NCI-H774 (cell line): Measurements from ENCODE around the gene ALCAM.

Experiments
- DNase-seq: peaks from one replicate; lab custom pipeline; 2025; lab: John Stamatoyannopoulos, UW

The ALCAM gene

GRCh38 chr3:105430455-105430854, 63.7 kb downstream of the ALCAM start:
- no peak for DNase-seq

- DNase-seq = no peak
Measured at GRCh38 chr3:105431200-105431599, 64.5 kb downstream of the ALCAM start.

- DNase-seq = no peak
Measured at GRCh38 chr3:105435277-105435676, 68.6 kb downstream of the ALCAM start.

GRCh38 chr3:105436687-105437086, 70.0 kb downstream of the ALCAM start:
- no peak for DNase-seq

GRCh38 chr3:105440113-105440512, 73.4 kb downstream of the ALCAM start:
- DNase-seq = no peak

GRCh38 chr3:105444725-105445124, 78.0 kb downstream of the ALCAM start:
- no peak for DNase-seq

GRCh38 chr3:105448338-105448982, 81.8 kb downstream of the ALCAM start:
- no peak for DNase-seq

GRCh38 chr3:105449414-105449813, 82.7 kb downstream of the ALCAM start:
- DNase-seq = no peak

GRCh38 chr3:105456017-105456416, 89.3 kb downstream of the ALCAM start:
- DNase-seq = no peak

- no peak for DNase-seq
Measured at GRCh38 chr3:105458518-105459215, 92.0 kb downstream of the ALCAM start.

- DNase-seq = no peak
Measured at GRCh38 chr3:105459566-105460290, 93.0 kb downstream of the ALCAM start.

GRCh38 chr3:105463620-105464019, 96.9 kb downstream of the ALCAM start:
- DNase-seq = no peak

- DNase-seq = no peak
Measured at GRCh38 chr3:105465251-105465853, 98.6 kb downstream of the ALCAM start.

GRCh38 chr3:105466072-105466471, 99.4 kb downstream of the ALCAM start:
- DNase-seq = no peak

GRCh38 chr3:105466495-105467404, 100.0 kb downstream of the ALCAM start:
- no peak for DNase-seq

GRCh38 chr3:105470851-105471250, 104.1 kb downstream of the ALCAM start:
- DNase-seq = no peak

- no peak for DNase-seq
Measured at GRCh38 chr3:105473521-105474223, 107.0 kb downstream of the ALCAM start.

- DNase-seq = no peak
Measured at GRCh38 chr3:105480768-105481167, 114.1 kb downstream of the ALCAM start.

- no peak for DNase-seq
Measured at GRCh38 chr3:105483476-105483875, 116.8 kb downstream of the ALCAM start.

GRCh38 chr3:105490045-105490444, 123.3 kb downstream of the ALCAM start:
- no peak for DNase-seq

GRCh38 chr3:105493305-105493892, 126.7 kb downstream of the ALCAM start:
- no peak for DNase-seq
